Stimulated activated CD8-positive, alpha-beta memory T cell treated with anti-CD3 and anti-CD28 coated beads, Interleukin-7, amount 100 ng/mL, for 1 hour (primary cell): Measurements from ENCODE around the gene KIAA0040.

Experiments used
- DNase-seq, 2 donors: peaks; one replicate each; pipeline ENCODE4 v3.0.0-alpha.2; 2020; ENCODE audit warnings: low read depth in 2 of 2

The KIAA0040 gene

GRCh38 chr1:175171036-175171913, 21.3 kb downstream of the KIAA0040 start:
- DNase-seq, result no peak

- DNase-seq, result no peak
These were observed 23.1 kb downstream of the KIAA0040 start for GRCh38 chr1:175169286-175170018.

- DNase-seq, result no peak
These were observed 23.8 kb downstream of the KIAA0040 start for GRCh38 chr1:175168782-175169181.

- DNase-seq, result no peak
These were observed 24.7 kb downstream of the KIAA0040 start for GRCh38 chr1:175167861-175168260.

- DNase-seq, result no peak
These were observed 25.8 kb downstream of the KIAA0040 start for GRCh38 chr1:175166746-175167145.

GRCh38 chr1:175164751-175165150, 27.8 kb downstream of the KIAA0040 start:
- DNase-seq, result no peak

GRCh38 chr1:175163702-175164101, 28.9 kb downstream of the KIAA0040 start:
- no peak for DNase-seq

GRCh38 chr1:175162955-175163354, 29.6 kb downstream of the KIAA0040 start:
- no peak for DNase-seq

- DNase-seq, result no peak
These were observed 34.4 kb downstream of the KIAA0040 start for GRCh38 chr1:175158170-175158591.

GRCh38 chr1:175157200-175157599, 35.4 kb downstream of the KIAA0040 start:
- DNase-seq, result no peak

GRCh38 chr1:175155936-175156335, 36.6 kb downstream of the KIAA0040 start:
- no peak for DNase-seq

GRCh38 chr1:175155473-175155856, 37.1 kb downstream of the KIAA0040 start:
- no peak for DNase-seq

- peak; percentile 60 to 63 for DNase-seq
These were observed 37.7 kb downstream of the KIAA0040 start for GRCh38 chr1:175154629-175155472.

GRCh38 chr1:175152006-175152652, 40.4 kb downstream of the KIAA0040 start:
- peak; percentile 51 to 60 for DNase-seq

- no peak for DNase-seq
These were observed 41.8 kb downstream of the KIAA0040 start for GRCh38 chr1:175150596-175151319.

GRCh38 chr1:175148068-175148467, 44.5 kb downstream of the KIAA0040 start:
- DNase-seq, result no peak

- DNase-seq, result no peak
These were observed 45.0 kb downstream of the KIAA0040 start for GRCh38 chr1:175147569-175147968.

- DNase-seq, result peak; percentile 37 to 46
These were observed 45.9 kb downstream of the KIAA0040 start for GRCh38 chr1:175146529-175147213.

GRCh38 chr1:175145899-175146528, 46.6 kb downstream of the KIAA0040 start:
- no peak for DNase-seq

- no peak for DNase-seq
These were observed 54.0 kb downstream of the KIAA0040 start for GRCh38 chr1:175138579-175138978.
